Esophagus squamous epithelium (tissue), 4 donors: ENCODE measurements around the gene DLGAP4.

Experiments
- CTCF ChIP-seq, 6 experiments: fragments of 450-650 bp in 4 of 6; fragments of 200-600 bp in 2 of 6; sonication (generic) in 2 of 6; IDR thresholded peaks; one replicate each; pipeline ENCODE4 v1.5.1; 2016 to 2019; ENCODE audit warnings: antibody characterized with exemption in 6 of 6, mild to moderate bottlenecking in 4 of 6, moderate library complexity in 4 of 6
- POLR2A ChIP-seq, 4 donors: fragments of 450-650 bp; IDR thresholded peaks; one replicate each; pipeline ENCODE4 v1.6.1; 2017; ENCODE audit warnings: antibody characterized with exemption in 4 of 4, mild to moderate bottlenecking in 4 of 4, moderate library complexity in 3 of 4

DNA sequence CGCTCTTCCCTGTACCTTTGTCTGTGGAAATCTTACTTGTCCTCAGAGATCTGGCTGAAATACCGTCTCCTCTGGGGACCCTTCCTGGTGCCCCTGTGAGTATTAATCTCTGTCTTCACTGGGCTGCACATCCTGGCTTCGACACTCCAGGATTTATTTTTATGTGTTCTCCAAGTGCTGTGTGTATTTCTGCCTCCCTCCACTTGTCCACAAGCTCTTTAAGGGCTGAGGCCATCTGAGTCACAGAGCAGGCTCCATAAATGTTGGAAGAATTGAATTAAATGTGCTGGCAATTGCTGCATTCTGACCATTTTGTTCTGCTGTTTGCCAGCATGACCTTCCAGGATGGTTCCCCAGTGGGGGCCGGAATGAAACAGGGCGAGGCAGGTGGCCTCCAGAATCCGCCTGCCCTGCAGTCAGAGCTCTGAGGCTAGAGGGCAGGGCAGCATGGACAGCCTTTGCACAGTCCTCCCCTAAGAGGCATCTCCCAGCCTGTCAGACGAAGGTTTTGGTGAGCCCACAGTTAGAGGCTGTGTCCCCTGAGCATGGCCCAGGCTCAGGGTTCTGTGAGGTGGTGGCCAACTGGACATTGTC lies 105.8 kb downstream of the DLGAP4 start:
- TF ChIP-seq POLR2A (IDR thresholded peaks at IDR 0.05) (no peak), CTCF (IDR thresholded peaks at IDR 0.05) (no peak)
